Measurements from ENCODE around the gene SHC2. TPM values are rescaled to one million over a fixed set of nuclear protein-coding genes. Genes with fewer than 3 reads are reported as not detected.

Gene SHC2
- total RNA-seq, 1 experiment from 2014 or later = 16.6 TPM

DNA sequence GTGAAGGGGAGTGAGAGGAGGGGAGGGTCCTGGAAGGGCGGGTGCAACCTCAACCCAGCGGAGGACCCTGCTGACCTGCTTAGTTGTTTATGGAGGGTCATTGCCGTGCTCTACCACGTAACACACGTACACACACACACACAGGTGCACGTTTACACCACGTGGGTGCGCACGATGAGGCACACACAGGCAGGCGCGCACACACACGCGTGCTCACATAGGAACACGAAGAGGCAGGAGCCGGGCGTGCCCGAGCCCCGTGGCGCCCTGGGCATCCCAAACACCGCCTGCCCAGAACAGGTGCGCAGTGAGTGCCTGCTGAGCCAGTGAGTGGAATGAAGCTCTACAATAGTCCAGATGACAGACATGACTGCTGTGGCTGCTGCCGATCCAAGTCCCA lies 24.2 kb upstream of the SHC2 start:
- Histone ChIP-seq H2BK120ac (ENCODE audit: low read depth, low read length, poor library complexity, severe bottlenecking) (no peak overlapping the region), H3K56ac (ENCODE audit: insufficient read length, low read depth, low read length) (no peak overlapping the region), H3K27me3 (ENCODE audit: insufficient read depth, low read length) (no peaks in the 10 kb centered on the region), H3K27ac (ENCODE audit: insufficient read length, low read depth, low read length) (no peak overlapping the region), H2AK5ac (ENCODE audit: insufficient read length, low read length) (no peak overlapping the region), H4K20me1 (ENCODE audit: control insufficient read depth, insufficient read depth, insufficient read length) (peaks cover 4% of the 10 kb centered on the region), H2BK20ac (ENCODE audit: low read depth, low read length, poor library complexity, severe bottlenecking) (no peak overlapping the region), H3K4me1 (ENCODE audit: insufficient read depth, low read length) (no peaks in the 10 kb centered on the region; the same call in 1 of the 2 replicates), H2BK12ac (ENCODE audit: insufficient read length, low read depth, low read length) (no peak overlapping the region), H2BK5ac (ENCODE audit: insufficient read length, low read length) (no peak overlapping the region), H3K4me2 (ENCODE audit: insufficient read depth, insufficient read length, low read length) (no peak overlapping the region), H4K91ac (ENCODE audit: insufficient read length, low read depth, low read length) (no peak overlapping the region), H3K18ac (ENCODE audit: insufficient read length, low read depth, low read length) (no peak overlapping the region), H2AFZ (ENCODE audit: low read length) (no peak overlapping the region), H3K23me2 (ENCODE audit: insufficient read length, low read depth, low read length, poor library complexity, severe bottlenecking) (peaks cover 4% of the 10 kb centered on the region), H4K8ac (replicated peaks; ENCODE audit: insufficient read length, low read depth, low read length) (no peak overlapping the region), H3K14ac (ENCODE audit: insufficient read depth, low read length) (no peak overlapping the region), H3K9me3 (ENCODE audit: control insufficient read depth, low read depth, low read length) (no peaks in the 10 kb centered on the region), H4K5ac (ENCODE audit: insufficient read length, low read depth, low read length) (no peak overlapping the region), H3K9ac (ENCODE audit: extremely low read depth, insufficient read length, low read length) (no peak overlapping the region), H3K23ac (ENCODE audit: insufficient read length, low read depth, low read length) (no peak overlapping the region), H3K79me2 (ENCODE audit: insufficient read depth, low read length) (no peaks in the 10 kb centered on the region), H3T11ph (ENCODE audit: low read length) (no peak overlapping the region), H3K79me1 (ENCODE audit: insufficient read depth, low read depth, low read length, poor library complexity, severe bottlenecking) (no peaks in the 10 kb centered on the region), H3K4ac (ENCODE audit: low read depth, low read length) (no peak overlapping the region), H2BK15ac (ENCODE audit: low read depth, low read length) (no peak overlapping the region)
- H3K4me3 Mint-ChIP-seq = no peak overlapping the region
- no peak for DNase-seq
- TF ChIP-seq, protein P1, sequence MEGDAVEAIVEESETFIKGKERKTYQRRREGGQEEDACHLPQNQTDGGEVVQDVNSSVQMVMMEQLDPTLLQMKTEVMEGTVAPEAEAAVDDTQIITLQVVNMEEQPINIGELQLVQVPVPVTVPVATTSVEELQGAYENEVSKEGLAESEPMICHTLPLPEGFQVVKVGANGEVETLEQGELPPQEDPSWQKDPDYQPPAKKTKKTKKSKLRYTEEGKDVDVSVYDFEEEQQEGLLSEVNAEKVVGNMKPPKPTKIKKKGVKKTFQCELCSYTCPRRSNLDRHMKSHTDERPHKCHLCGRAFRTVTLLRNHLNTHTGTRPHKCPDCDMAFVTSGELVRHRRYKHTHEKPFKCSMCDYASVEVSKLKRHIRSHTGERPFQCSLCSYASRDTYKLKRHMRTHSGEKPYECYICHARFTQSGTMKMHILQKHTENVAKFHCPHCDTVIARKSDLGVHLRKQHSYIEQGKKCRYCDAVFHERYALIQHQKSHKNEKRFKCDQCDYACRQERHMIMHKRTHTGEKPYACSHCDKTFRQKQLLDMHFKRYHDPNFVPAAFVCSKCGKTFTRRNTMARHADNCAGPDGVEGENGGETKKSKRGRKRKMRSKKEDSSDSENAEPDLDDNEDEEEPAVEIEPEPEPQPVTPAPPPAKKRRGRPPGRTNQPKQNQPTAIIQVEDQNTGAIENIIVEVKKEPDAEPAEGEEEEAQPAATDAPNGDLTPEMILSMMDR (conservative IDR thresholded peaks at IDR 0.05) = no peak
- WGBS (ENCODE audit: extremely low coverage, insufficient read length, low lambda C conversion rate) = no CpG with 5 or more reads among the region's 22 CpGs
- peaks cover 20 to 28% of the 10 kb centered on the region in 2 experiments for H3K4me1 Mint-ChIP-seq
- peaks cover 0 to 10% (median 5%) of the 10 kb centered on the region in 3 experiments; a peak in 4 of 7 replicates for H3K36me3 Mint-ChIP-seq (ENCODE audit: insufficient read depth in 1 of 3, low read depth in 3 of 3)
- H3K27me3 Mint-ChIP-seq (ENCODE audit: low read depth) = peaks cover 37% of the 10 kb centered on the region
- H3K27ac Mint-ChIP-seq = no peak overlapping the region
- peaks cover 16 to 21% of the 10 kb centered on the region in 2 experiments for H3K9me3 Mint-ChIP-seq
